HCT116 (cell line): ENCODE data around the gene KLK15. TPM values are rescaled to one million over a fixed set of nuclear protein-coding genes. Genes with fewer than 3 reads are reported as not detected.

Source experiments
- ATAC-seq: fragments of 200-7000 bp; cut with Tn5 transposase; 2 replicates; pipeline ENCODE4 v1.9.1; 2020; ENCODE audit warnings: mild to moderate bottlenecking, moderate library complexity
- BruUV-seq: library from RNA; stranded (reverse); fragments of 400-500 nt; replicated peaks from 2 replicates; lab custom pipeline; 2021; lab: Mats Ljungman, UMichigan
- CTCF ChIA-PET: fragments of 300-600 bp; sonication (Branson Sonifier 250); formaldehyde crosslinking; loops from one replicate; lab custom pipeline; 2021; ENCODE audit warnings: antibody characterized with exemption; lab: Charles Lee
- POLR2A ChIA-PET: fragments of 300-600, 350-600 bp; sonication (Branson Sonifier 250); formaldehyde crosslinking; loops from one replicate; lab custom pipeline; 2021; ENCODE audit warnings: antibody characterized with exemption; lab: Charles Lee
- RAD21 ChIA-PET, 2 experiments: fragments of 300-600 bp; sonication (Branson Sonifier 250); formaldehyde crosslinking; loops; one replicate each; lab custom pipeline; 2023; ENCODE audit warnings: low total read pairs in 2 of 2; ENCODE audit not compliant: uncharacterized antibody in 2 of 2, unreplicated experiment in 2 of 2, low non-redundant PET in 1 of 2; lab: Charles Lee
- DNase-seq: peaks from one replicate; pipeline ENCODE4 v3.0.0-alpha.2; 2010; ENCODE audit warnings: low read depth, low spot score
- H2AFZ ChIP-seq: fragments of 200-600 bp; shearing (Covaris generic), sonication (generic); 2 replicates; pipeline ENCODE4 v1.6.1; 2017; ENCODE audit warnings: low read depth, mixed run types, mixed read lengths, antibody characterized with exemption, low read length; ENCODE audit not compliant: poor library complexity, severe bottlenecking
- H3K27ac ChIP-seq: 2 replicates; pipeline ENCODE4 v1.5.1; 2012; ENCODE audit warnings: low read depth, low read length
- H3K27me3 ChIP-seq: fragments of 200-600 bp; sonication (generic); 2 replicates; pipeline ENCODE4 v1.6.1; 2016; ENCODE audit warnings: mixed run types, low read length, mixed read lengths; ENCODE audit not compliant: insufficient read depth
- H3K36me3 ChIP-seq, 2 experiments: fragments of 200-500 bp in 1 of 2; fragments of 200-600 bp in 1 of 2; sonication (Bioruptor generic) in 1 of 2; sonication (generic) in 1 of 2; 2 replicates each; pipeline versions ENCODE4 v1.5.1 to v1.6.1; 2014 to 2016; ENCODE audit warnings: low read length in 2 of 2, inconsistent platforms in 1 of 2, mixed read lengths in 1 of 2, mixed run types in 1 of 2; ENCODE audit not compliant: insufficient read depth in 2 of 2, control insufficient read depth in 1 of 2
- H3K4me1 ChIP-seq, 2 experiments: fragments of 200-600 bp in 1 of 2; sonication (generic) in 1 of 2; 2 replicates each; pipeline versions ENCODE4 v1.5.1 to v1.6.1; 2012 to 2017; ENCODE audit warnings: low read length in 2 of 2, inconsistent platforms in 1 of 2, mild to moderate bottlenecking in 1 of 2, mixed read lengths in 1 of 2, mixed run types in 1 of 2, moderate library complexity in 1 of 2; ENCODE audit not compliant: insufficient read depth in 2 of 2, control insufficient read depth in 1 of 2
- H3K4me2 ChIP-seq: fragments of 200-600 bp; sonication (generic); 2 replicates; pipeline ENCODE4 v1.6.1; 2017; ENCODE audit warnings: mixed run types, low read length, mixed read lengths
- H3K4me3 ChIP-seq, 2 experiments: fragments of 200-600 bp in 1 of 2; sonication (generic) in 1 of 2; replicated peaks in 1 of 2; 2 replicates each; pipeline ENCODE4 v1.5.1; 2011 to 2016; ENCODE audit warnings: low read length in 2 of 2, control low read depth in 1 of 2, low read depth in 1 of 2, mild to moderate bottlenecking in 1 of 2, mixed read lengths in 1 of 2, mixed run types in 1 of 2
- H3K79me2 ChIP-seq: fragments of 200-600 bp; sonication (generic); 2 replicates; pipeline ENCODE4 v1.6.1; 2017; ENCODE audit warnings: mild to moderate bottlenecking, mixed run types, low read length, moderate library complexity, mixed read lengths; ENCODE audit not compliant: insufficient read depth
- H3K9ac ChIP-seq: fragments of 200-600 bp; sonication (generic); 2 replicates; pipeline ENCODE4 v1.6.1; 2016; ENCODE audit warnings: low read length, mixed read lengths
- H3K9me2 ChIP-seq: fragments of 200-600 bp; sonication (generic), shearing (Covaris generic); 2 replicates; pipeline ENCODE4 v1.6.1; 2017; ENCODE audit warnings: mixed run types, mild to moderate bottlenecking, moderate library complexity; ENCODE audit not compliant: insufficient read depth
- H3K9me3 ChIP-seq, 2 experiments: fragments of 200-500 bp in 1 of 2; fragments of 200-600 bp in 1 of 2; sonication (Bioruptor generic) in 1 of 2; sonication (generic) in 1 of 2; 2 replicates each; pipeline ENCODE4 v1.6.1; 2014 to 2017; ENCODE audit warnings: low read length in 2 of 2, mixed read lengths in 2 of 2, inconsistent platforms in 1 of 2, low read depth in 1 of 2, mild to moderate bottlenecking in 1 of 2, mixed run types in 1 of 2, moderate library complexity in 1 of 2; ENCODE audit not compliant: control insufficient read depth in 1 of 2, insufficient read depth in 1 of 2
- H4K20me1 ChIP-seq: fragments of 200-600 bp; sonication (generic), shearing (Covaris generic); 2 replicates; pipeline ENCODE4 v1.6.1; 2017; ENCODE audit warnings: mixed run types, mild to moderate bottlenecking, moderate library complexity; ENCODE audit not compliant: insufficient read depth
- CBX3 ChIP-seq: IDR thresholded peaks from 2 replicates; pipeline ENCODE4 v1.6.1; 2012; ENCODE audit warnings: low read depth
- ELF1 ChIP-seq: IDR thresholded peaks from 2 replicates; pipeline ENCODE4 v1.6.1; 2012; ENCODE audit warnings: low read depth, borderline replicate concordance
- EZH2 ChIP-seq: fragments of 200-600 bp; sonication (generic); IDR thresholded peaks from 2 replicates; pipeline ENCODE4 v1.6.1; 2017; ENCODE audit warnings: antibody characterized with exemption, mixed run types
- FOSL1 ChIP-seq: IDR thresholded peaks from 2 replicates; pipeline ENCODE4 v1.6.1; 2012; ENCODE audit warnings: low read depth
- JUND ChIP-seq: IDR thresholded peaks from 2 replicates; pipeline ENCODE4 v1.6.1; 2012
- MAX ChIP-seq: IDR thresholded peaks from 2 replicates; pipeline ENCODE4 v1.6.1; 2012
- POLR2A ChIP-seq: IDR thresholded peaks from 2 replicates; pipeline ENCODE4 v1.7.0; 2011; ENCODE audit warnings: borderline replicate concordance; ENCODE audit not compliant: insufficient read depth, insufficient read length; ENCODE audit errors: extremely low read depth
- POLR2AphosphoS5 ChIP-seq: IDR thresholded peaks from 2 replicates; pipeline ENCODE4 v1.6.1; 2011; ENCODE audit warnings: mild to moderate bottlenecking, low read depth, low read length, moderate library complexity
- RAD21 ChIP-seq: IDR thresholded peaks from 2 replicates; pipeline ENCODE4 v1.6.1; 2012; ENCODE audit warnings: low read depth, mild to moderate bottlenecking
- SIN3A ChIP-seq: IDR thresholded peaks from 2 replicates; pipeline ENCODE4 v1.6.1; 2012; ENCODE audit warnings: low read depth
- SP1 ChIP-seq: IDR thresholded peaks from 2 replicates; pipeline ENCODE4 v1.6.1; 2012; ENCODE audit warnings: low read depth
- SRF ChIP-seq: IDR thresholded peaks from 2 replicates; pipeline ENCODE4 v1.6.1; 2012; ENCODE audit warnings: low read depth
- TCF7L2 ChIP-seq: IDR thresholded peaks from 2 replicates; pipeline ENCODE4 v1.7.0; 2011; ENCODE audit warnings: borderline replicate concordance, inconsistent platforms; ENCODE audit not compliant: insufficient read depth, insufficient read length; ENCODE audit errors: extremely low read depth
- YY1 ChIP-seq: IDR thresholded peaks from 2 replicates; pipeline ENCODE4 v1.6.1; 2011; ENCODE audit warnings: low read length, low read depth, moderate library complexity, mild to moderate bottlenecking; ENCODE audit not compliant: insufficient replicate concordance; ENCODE audit errors: extremely low read depth
- ZBTB33 ChIP-seq: IDR thresholded peaks from 2 replicates; pipeline ENCODE4 v1.6.1; 2011; ENCODE audit warnings: mild to moderate bottlenecking, low read length, moderate library complexity; ENCODE audit not compliant: insufficient replicate concordance; ENCODE audit errors: extremely low read depth
- ZFX ChIP-seq: fragments of 450-650 bp; IDR thresholded peaks from 2 replicates; pipeline ENCODE4 v1.6.1; 2017
- ZNF274 ChIP-seq: fragments of 200-500 bp; sonication (Bioruptor generic); IDR thresholded peaks from 2 replicates; pipeline ENCODE4 v1.6.1; 2014; ENCODE audit warnings: mild to moderate bottlenecking, low read depth, low read length, inconsistent platforms
- intact Hi-C: fragments of 100-400 bp; cut with micrococcal nuclease; formaldehyde crosslinking; loops from 2 replicates; pipeline ENCODE4 v1.10.0; 2022
- total RNA-seq: library from RNA; stranded (reverse); gene quantifications from one replicate; pipeline ENCODE4 v1.2.1, GENCODE V29; 2021; ENCODE audit not compliant: unreplicated experiment

The KLK15 gene
- total RNA-seq, 1 experiment from 2014 or later, result not detected

- TF ChIP-seq ZBTB33, result no peak
- TF ChIP-seq POLR2A, result no peak
- no peak for TF ChIP-seq ELF1
- TF ChIP-seq CBX3, result no peak
- no peak for TF ChIP-seq JUND
- TF ChIP-seq POLR2AphosphoS5, result no peak
Measured at GRCh38 chr19:50843205-50843604, 9.8 kb upstream of the KLK15 start (continued).

- ChIA-PET POLR2A (no interaction called here), CTCF (no interaction called here), RAD21 (no interaction called here)
- Histone ChIP-seq H3K9me3 (no peaks in the 10 kb centered on the region; a peak in 1 of 4 replicates), H3K9ac (no peak overlapping the region), H2AFZ (no peak overlapping the region), H3K79me2 (no peaks in the 10 kb centered on the region), H3K36me3 (no peaks in the 10 kb centered on the region), H3K27ac (no peak overlapping the region), H3K4me2 (no peak overlapping the region), H3K27me3 (0 out of 2 replicates have a peak, but pooled peaks cover 7% of the 10 kb centered on the region), H3K9me2 (no peaks in the 10 kb centered on the region), H3K4me3 (no peak overlapping the region), H4K20me1 (no peaks in the 10 kb centered on the region), H3K4me1 (peaks cover 10 to 11% of the 10 kb centered on the region in 2 experiments; a peak in 3 of 4 replicates)
- ATAC-seq, result no peak
- TF ChIP-seq JUND (no peak), POLR2A (no peak), ZFX (no peak), SIN3A (no peak), CBX3 (no peak), RAD21 (no peak), SP1 (no peak), MAX (no peak), TCF7L2 (no peak), SRF (no peak), ZNF274 (no peak), EZH2 (no peak), YY1 (no peak), FOSL1 (no peak)
- DNase-seq, result no peak
- BruUV-seq, result no TSS peak
- intact Hi-C loops, result no loop called here
Measured at GRCh38 chr19:50842130-50842529, 8.8 kb upstream of the KLK15 start.
